ENCODE measurements around the gene FAM229A.

FAM229A gene

GRCh38 chr1:32329931-32330466, 32.3 kb downstream of the FAM229A start:
- no peak for TF ChIP-seq CTCF (IDR thresholded peaks at IDR 0.05; ENCODE audit: insufficient read depth, missing control alignments)
- no peak for FAIRE-seq

GRCh38 chr1:32327204-32327603, 35.1 kb downstream of the FAM229A start:
- TF ChIP-seq CTCF (IDR thresholded peaks at IDR 0.05; ENCODE audit: insufficient read depth, missing control alignments): no peak
- no peak for DNase-seq (ENCODE audit: insufficient read length, low spot score)
- FAIRE-seq: no peak

More at GRCh38 chr1:32329931-32330466, 32.3 kb downstream of the FAM229A start:
- DNase-seq (ENCODE audit: insufficient read length, low spot score): no peak

- DNase-seq (ENCODE audit: insufficient read length, low spot score): no peak
- no peak for TF ChIP-seq CTCF (IDR thresholded peaks at IDR 0.05; ENCODE audit: insufficient read depth, missing control alignments)
- FAIRE-seq: no peak
These were observed 40.5 kb downstream of the FAM229A start for GRCh38 chr1:32321712-32322291.

- no peak for DNase-seq (ENCODE audit: insufficient read length, low spot score)
- FAIRE-seq: no peak
- TF ChIP-seq CTCF (IDR thresholded peaks at IDR 0.05; ENCODE audit: insufficient read depth, missing control alignments): no peak
These were observed 44.0 kb downstream of the FAM229A start for GRCh38 chr1:32318127-32318869.

GRCh38 chr1:32316903-32317277, 45.4 kb downstream of the FAM229A start:
- FAIRE-seq: no peak
- no peak for DNase-seq (ENCODE audit: insufficient read length, low spot score)
- TF ChIP-seq CTCF (IDR thresholded peaks at IDR 0.05; ENCODE audit: insufficient read depth, missing control alignments): no peak

GRCh38 chr1:32311709-32312393, 50.4 kb downstream of the FAM229A start:
- no peak for TF ChIP-seq CTCF (IDR thresholded peaks at IDR 0.05; ENCODE audit: insufficient read depth, missing control alignments)
- no peak for FAIRE-seq
- DNase-seq (ENCODE audit: insufficient read length, low spot score): no peak

Measured in D721Med (cell line).